HuH-7.5 (cell line): Measurements from ENCODE around the gene SLMAP.

Experiments used
- DNase-seq: peaks from one replicate; pipeline ENCODE4 v3.0.0; 2011; ENCODE audit warnings: low spot score

Gene SLMAP, protein sequence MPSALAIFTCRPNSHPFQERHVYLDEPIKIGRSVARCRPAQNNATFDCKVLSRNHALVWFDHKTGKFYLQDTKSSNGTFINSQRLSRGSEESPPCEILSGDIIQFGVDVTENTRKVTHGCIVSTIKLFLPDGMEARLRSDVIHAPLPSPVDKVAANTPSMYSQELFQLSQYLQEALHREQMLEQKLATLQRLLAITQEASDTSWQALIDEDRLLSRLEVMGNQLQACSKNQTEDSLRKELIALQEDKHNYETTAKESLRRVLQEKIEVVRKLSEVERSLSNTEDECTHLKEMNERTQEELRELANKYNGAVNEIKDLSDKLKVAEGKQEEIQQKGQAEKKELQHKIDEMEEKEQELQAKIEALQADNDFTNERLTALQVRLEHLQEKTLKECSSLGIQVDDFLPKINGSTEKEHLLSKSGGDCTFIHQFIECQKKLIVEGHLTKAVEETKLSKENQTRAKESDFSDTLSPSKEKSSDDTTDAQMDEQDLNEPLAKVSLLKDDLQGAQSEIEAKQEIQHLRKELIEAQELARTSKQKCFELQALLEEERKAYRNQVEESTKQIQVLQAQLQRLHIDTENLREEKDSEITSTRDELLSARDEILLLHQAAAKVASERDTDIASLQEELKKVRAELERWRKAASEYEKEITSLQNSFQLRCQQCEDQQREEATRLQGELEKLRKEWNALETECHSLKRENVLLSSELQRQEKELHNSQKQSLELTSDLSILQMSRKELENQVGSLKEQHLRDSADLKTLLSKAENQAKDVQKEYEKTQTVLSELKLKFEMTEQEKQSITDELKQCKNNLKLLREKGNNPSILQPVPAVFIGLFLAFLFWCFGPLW

DNA sequence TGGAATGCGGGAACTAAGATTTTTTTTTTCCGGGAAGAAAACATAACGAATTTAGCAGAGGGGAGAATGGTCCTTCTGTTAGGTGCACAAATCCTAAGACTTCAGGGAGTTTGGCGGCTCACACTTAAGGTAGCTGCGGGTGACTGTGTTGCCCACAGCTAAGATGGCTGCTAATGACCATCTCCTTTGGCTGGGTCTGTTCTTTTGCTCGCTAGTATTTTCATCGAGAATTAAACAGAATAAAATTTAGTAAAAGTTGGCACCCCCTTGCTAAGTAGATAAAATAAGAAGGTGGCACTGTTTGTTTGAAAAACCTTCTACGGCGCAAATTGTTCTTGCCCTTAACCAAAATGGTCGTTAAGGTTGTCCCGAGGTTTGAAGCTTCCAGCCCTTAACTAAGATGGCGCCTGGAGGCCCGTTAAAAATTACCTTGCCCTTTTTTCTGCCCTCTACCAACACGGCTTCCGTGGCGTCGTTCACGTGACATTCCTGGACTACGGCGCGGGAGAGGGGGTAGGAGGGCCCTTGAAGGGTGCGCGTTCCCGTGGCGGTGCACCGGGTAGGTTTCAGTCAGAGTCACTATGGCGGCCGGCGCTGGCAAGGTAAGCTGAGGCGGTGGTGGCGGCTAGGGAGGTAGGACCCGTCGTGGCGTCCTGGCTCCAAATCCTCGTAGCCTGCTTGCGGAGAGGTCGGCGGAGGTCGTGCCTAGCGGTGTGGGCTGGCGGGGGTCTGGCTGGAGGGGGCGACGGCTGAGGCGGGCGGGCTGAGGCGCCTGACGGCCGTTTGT lies at the start of gene SLMAP:
SLMAP (plus strand) TSS at position 569 of the 787 bp plus-strand sequence. CDS start 1,343 bp downstream, outside the sequence.
- peak; percentile 70 for DNase-seq

DNA sequence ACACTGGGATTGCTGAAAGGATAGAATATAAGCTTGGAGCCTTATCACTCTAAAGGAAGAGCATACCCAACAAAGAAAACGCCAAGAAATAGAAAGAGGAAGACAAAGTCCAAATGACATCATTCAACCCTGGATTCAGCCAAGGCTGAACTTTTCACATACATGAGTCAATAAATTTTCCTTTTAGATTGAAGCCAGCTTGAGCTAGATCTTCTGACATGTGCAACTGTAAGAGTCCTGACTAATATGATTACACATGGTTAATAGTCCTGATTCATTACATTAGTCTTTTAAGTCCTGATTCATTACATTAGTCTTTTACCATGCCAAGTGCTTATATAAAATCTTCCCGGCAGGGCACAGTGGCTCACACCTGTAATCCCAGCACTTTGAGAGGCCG lies 49.6 kb upstream of the SLMAP start:
- no peak for DNase-seq

DNA sequence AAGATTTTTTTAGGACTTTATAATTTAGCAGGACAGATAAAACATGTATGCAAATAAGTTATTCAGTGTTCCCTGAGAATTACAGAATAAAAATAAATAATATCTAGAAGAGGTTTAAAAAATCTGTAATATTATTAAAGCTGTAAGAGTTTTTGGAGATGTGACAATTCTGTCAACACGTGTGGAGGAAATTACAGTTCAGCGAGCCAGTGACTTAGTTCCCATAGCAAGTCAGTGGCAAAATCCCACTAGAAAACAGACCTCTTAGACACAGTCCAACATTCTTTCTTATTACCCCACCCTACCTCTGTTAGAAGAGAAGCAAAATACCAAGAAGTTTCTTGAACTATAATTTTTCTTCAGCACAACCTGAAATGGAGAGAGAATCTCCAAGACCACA lies 47.1 kb upstream of the SLMAP start:
- DNase-seq: no peak

DNA sequence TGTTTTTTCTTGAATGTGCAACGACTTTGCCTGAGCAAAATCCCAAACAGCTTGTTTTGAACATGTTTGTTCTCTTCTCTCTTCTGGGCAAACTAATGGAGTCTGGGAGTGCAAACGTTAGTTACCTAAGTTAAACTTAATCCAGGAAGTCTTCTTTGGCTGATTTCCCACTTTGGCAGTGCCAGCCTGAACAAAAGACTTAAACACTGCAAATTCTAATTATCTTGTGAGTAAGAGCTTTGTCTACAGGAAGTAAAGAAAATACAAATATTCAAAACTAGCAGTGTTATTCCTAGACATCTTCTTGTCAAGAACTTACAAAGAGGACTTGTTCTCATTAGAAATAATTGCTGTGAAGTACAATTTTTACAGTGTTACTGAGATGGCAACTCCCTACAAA lies 46.5 kb upstream of the SLMAP start:
- DNase-seq: no peak

DNA sequence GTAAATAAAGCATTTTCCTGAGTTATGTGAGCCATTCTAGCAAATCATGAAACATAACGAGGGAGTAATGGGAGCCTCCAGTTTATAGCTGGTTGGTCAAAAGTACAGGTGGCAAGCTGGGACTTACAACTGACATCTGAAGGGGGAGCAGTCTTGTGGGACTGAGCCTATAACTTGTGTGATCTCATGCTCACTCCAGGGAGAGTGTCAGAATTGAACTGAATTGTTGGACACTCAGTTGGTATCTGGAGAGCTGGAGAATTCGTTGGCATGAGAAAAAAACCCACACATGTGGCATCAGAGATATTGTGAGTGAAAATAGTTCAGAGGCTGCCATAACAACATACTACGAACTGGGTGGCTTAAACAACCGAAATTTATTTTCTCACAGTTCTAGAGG lies 40.4 kb upstream of the SLMAP start:
- DNase-seq: no peak

DNA sequence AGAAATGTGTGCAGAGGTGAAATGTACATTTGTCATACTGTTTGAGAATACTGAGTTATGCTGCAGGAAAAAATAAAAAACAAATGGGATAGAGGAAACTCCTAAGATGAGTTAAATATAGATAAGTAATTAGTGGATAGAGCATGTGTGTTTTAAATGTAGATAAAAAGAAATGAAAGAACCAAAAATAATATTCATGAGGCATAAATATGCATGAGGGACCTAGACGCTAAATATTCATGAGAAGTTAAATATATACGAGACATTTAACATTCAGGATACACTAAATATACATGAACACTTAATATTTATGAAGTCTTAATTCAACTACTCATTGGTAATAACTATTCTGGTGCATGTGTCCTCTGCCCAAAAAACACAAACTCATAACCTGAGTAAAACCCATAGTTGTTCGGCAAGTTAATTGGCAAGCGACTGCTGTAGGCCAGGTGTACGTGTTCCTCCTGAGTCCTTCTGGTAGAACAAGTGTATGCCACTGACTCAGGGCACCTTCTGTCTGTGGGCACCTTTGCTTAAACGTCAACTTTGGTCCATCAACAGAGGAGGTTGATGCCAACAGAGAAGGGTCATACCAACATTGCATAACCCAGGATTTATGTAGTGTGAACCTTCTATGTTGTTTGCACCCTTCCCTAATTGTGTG lies 38.8 kb upstream of the SLMAP start:
- no peak for DNase-seq

DNA sequence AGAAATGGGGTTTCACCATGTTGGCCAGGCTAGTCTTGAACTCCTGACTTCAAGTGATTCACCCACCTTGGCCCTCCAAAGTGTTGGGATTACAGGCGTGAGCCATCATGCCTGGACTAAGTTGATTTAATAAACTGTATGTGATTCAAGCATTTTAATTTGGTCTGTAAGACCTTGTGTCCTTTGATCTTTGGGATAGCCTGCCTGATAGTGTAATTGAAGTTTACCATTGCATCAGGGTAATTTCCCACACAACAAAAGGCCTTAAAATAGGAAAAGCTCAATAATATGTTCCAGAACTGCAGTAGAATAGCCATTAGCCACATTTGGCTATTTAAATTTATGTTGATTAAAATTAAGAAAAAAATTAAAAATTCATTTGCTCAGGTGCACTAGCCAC lies 38.0 kb upstream of the SLMAP start:
- DNase-seq: no peak

DNA sequence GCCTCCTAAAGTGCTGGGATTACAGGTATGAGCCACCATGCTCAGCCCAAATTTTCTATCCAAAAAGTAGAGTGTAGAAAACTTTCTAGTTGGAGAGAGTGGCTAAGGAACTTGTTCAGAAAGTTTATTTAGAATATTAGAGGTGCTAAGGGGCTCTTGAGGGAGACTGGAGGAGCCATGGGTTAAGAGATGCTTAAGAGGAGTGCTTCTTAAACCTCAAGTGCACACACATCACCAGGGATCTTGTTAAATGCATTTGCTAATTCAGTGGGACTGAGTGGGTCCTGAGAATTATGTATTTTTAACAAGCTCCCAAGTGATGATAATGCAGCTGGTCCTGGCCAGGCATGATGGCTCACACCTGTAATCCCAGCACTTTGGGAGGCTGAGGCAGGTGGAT lies 29.7 kb upstream of the SLMAP start:
- DNase-seq: no peak

DNA sequence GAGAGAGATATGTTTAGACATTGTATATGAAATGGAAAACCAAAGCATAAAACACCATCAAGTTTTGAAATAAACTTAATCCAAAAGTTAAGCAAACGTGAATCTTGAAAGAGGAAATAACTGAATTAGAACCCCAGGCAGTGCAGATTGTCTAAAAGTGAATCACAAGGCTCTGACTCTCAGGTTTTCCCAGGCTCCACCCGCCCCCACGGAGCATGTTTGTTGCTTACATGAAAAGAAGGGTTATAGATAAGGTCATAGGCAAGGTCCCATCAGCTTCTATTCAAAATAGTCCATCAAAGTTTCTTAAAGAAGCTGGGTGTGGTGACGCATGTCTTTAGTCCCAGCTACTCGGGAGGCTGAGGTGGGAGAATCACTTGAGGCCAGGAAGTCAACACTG lies 29.0 kb upstream of the SLMAP start:
- no peak for DNase-seq

DNA sequence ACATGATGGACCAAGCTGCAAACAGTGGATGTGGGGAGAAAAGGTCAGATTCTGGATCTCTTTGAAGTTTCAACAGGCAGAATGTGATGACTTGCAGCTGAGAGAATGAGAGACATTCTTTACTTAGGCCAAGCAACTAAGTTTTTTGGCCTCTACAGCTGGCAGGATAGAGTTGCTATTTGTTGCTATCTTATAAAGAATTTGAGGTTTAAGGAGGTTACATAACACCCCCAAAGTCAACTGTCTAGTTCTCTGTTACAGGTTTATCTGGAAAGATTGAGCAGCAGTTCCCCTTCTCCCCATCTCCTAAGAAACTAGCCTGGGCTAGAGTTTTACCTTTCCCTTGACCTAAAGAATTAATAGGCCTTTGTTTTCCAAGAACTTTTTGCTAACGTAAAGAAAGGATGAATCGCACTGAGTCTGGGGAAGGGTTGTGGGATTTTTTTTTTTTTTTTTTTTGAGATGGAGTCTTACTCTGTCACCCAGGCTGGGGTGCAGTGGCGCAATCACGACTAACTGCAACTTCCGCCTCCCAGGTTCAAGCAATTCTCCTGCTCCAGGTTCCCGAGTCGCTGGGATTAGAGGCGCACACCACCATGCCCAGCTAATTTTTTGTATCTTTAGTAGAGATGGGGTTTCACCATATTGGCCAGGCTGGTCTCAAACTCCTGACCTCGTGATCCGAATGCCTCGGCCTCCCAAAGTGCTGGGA lies 26.6 kb upstream of the SLMAP start:
- no peak for DNase-seq

DNA sequence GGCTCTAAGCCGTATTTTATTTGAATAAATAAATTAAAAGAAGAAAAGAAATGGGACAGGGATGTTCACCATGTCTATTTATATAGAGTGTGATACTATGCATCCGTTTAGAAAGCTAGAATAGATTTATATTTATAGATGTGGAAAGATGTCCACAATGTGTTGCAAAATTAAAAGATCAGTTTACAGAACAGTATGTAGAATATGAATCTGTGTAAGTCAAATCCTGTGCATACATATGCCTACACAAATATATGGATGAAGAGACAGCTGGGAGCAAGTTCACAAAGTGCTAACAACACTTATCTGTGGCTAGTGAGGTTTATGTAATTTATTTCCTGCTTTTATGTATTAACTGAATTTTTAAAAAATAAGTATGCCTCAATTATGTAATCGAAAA lies 25.4 kb upstream of the SLMAP start:
- DNase-seq: no peak

DNA sequence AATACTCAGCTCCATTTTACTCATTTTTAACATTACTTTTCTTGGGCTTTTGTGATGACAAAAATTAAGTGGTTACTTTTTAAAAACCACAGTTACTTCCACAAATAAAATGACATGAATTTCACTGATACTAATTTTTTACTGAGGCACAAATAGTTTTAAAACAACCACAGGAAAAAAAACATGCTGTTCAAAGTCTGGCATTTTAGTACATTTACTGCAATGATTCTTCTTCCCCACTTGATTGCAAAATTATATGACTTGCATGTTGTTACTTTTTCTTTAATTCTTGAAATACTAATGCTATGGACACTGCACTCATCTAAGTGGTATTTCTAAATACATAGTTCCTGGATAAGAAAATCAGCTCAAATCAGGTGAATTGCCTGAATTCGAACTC lies 24.8 kb upstream of the SLMAP start:
- no peak for DNase-seq

DNA sequence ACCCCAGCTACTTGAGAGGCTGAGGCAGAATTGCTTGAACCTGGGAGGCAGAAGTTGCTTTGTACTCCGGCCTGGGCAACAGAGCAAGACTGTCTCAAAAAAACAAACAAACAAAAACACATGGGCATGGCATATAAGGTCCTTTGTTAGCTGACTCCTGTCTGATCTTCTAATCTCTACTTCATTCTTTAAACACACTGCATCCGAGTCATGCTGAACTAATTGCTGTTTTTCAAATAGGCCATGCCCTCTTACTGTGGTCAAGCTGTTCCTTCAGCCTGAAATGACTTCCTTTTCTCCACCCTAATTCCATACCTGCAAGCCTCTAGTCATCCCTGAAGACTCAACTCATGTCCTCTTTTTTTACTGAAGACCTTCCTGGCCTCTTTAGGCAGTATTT lies 22.3 kb upstream of the SLMAP start:
- DNase-seq: no peak

DNA sequence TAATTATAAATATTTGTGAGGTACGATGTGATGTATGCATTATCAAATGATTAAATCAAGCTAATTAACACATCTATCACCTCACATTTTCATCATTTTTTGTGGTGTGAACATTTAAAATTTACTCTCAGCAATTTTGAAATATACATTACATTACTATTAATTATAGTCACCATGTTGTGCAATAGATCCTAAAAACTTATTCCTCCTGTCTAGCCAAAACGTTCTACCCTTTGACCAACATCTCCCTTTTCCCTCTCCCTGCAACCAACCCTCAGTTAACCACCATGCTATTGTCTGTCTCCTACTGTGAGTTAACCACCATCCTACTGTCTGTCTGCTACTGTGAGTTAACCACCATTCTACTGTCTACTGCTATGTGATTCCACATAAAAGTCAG lies 20.7 kb upstream of the SLMAP start:
- DNase-seq: no peak

DNA sequence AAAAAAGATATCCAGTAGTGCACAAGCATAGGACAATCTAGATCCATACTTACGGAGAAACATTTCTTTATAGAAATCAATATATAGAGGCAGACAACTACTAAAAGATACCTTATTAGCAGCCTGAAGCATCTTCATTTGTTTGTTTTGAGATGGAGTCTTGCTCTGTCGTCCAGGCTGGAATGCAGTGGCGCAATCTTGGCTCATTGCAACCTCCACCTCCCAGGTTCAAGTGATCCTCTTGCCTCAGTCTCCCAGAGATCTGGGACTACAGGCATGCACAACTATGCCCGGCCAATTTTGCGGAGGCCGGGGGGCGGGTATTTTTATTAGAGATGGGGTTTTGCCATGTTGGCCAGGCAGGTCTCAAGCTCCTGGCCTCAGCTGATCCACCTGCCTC lies 18.3 kb upstream of the SLMAP start:
- DNase-seq: no peak

DNA sequence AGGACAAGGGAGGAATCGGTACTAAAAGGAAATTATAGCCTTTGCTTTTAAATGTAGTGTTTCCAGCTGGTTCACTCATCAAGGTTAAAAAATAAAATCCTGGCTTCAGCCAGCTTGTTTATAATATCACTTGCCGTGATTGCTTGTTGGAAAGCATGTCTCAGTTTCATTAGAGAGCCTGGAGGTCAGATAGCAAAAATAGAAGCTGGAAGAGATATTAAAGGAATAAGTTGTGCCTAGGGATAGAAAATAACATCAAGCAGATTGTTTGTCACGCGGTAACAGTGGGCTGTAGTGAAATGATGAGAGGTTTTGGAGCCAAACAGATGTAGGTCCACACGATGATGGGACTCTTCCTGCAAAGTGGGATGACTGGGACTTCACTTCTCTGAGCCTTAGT lies 17.7 kb upstream of the SLMAP start:
- DNase-seq: no peak

DNA sequence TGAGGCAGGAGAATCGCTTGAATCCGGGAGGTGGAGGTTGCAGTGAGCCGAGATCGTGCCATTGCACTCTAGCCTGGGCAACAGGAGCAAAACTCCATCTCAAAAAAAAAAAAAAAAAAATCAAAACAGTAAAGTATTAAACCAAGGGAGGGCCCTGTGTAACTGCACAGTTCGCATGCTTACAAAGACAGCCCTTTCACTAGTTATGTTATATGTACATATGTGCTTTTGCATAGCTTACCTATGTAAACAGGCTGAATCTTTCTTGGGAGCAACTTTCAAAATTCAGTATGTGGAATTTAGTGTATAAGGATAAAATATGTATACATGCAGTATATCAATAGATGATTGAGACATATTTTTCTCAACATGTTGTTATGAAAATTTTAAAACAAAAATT lies 16.1 kb upstream of the SLMAP start:
- no peak for DNase-seq

DNA sequence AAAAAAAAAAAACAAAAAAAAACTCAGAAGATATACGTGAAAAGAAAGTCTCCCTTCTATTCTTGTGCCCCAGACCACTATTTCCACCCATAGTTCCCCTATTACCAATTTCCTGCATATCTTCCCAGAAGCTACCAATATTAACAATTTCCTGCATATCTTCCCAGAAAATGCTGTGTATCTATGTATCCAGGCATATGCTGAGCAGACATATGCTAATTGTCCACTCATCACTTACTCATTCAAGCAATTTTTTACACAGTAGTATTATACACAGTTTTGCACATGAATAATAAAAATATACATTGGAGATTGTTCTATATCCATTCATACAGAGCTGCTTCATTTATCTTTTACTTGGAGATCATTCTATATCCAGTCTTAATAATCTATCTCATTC lies 12.6 kb upstream of the SLMAP start:
- DNase-seq: no peak

DNA sequence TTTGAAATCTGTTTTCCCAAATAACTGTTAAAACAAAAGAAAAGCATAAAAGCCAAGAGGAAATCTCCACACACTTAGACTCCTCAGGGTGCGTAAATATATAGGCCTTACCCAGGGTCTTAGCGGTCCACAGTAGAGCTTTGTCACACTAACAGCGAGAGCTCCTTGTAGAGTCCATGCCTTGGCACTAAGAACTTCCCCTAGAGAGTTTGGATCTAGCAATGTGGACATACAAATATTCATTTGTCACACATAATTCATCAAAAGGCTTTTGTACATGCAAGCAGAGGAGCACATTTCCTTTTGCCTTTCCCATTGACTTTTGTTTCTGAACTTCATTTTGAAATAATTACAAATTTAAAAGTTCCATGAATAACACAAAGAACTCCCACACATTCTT lies 11.0 kb upstream of the SLMAP start:
- DNase-seq: no peak

DNA sequence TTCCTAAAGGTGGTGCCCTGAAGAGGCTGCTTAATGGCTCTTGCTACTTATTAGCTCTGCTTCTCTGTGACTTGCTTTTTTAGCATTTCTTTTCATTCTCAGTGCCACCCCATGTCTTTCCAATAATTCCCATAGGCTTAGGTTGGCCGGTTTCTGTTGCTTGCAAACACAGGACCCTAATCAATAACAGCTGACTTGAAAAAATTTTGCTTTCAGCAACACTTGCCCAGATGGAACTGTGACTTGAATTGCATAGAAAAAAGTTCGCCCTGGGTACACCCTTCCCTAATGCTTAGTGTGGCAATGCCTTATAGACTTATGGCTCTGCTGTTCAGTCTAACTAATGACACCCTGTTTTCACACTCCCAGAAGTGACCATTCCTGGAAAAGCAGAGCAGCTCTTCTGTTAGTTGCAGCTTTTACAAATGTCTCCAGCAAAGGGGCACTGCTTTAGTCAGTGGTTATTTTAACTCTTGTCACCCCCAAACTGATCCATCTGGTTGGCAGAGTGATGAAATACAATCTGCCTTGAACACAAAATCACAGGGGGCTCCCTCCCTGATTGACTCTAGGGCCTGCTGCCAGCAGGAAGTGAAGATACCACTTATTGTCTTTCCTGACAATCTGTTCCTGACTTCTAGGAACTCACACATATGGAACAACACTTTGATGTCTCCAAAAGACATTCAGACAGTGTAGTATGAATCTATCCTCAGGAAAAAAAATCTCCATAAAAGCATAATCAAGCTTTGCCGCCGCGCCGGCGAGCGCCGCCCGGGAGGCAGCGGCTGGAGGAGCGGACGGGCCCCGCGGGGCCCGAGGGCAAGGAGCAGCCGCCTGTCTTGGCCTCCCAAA lies 9.7 kb upstream of the SLMAP start:
- DNase-seq: no peak

DNA sequence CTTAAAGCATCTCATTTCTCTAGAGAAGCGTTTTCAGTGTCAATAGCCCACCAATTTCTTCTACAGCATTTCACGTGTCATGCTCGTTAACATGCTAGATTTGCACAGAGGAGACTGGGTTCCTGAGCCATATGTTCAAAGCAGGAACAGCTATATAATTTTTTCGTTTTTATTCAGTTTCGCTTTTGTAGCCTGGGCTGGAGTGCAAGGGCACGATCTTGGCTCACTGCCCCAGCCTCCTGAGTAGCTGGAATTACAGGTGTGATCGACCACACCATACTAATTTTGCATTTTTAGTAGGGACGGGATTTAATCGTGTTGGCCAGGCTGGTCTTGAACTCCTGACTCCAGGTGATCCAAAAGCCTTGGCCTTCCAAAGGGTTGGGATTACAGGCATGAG lies 6.6 kb upstream of the SLMAP start:
- no peak for DNase-seq
